ENCODE measurements around the gene WFIKKN1. TPM values are rescaled to one million over a fixed set of nuclear protein-coding genes. Genes with fewer than 3 reads are reported as not detected.
"Not testable (repeated sequence)": the region's sequence is repeated elsewhere in the genome, so short reads cannot be mapped to it uniquely, and the experiment has no call there.

WFIKKN1 gene
- total RNA-seq, 1 experiment from 2014 or later, result 0.47 TPM

DNA sequence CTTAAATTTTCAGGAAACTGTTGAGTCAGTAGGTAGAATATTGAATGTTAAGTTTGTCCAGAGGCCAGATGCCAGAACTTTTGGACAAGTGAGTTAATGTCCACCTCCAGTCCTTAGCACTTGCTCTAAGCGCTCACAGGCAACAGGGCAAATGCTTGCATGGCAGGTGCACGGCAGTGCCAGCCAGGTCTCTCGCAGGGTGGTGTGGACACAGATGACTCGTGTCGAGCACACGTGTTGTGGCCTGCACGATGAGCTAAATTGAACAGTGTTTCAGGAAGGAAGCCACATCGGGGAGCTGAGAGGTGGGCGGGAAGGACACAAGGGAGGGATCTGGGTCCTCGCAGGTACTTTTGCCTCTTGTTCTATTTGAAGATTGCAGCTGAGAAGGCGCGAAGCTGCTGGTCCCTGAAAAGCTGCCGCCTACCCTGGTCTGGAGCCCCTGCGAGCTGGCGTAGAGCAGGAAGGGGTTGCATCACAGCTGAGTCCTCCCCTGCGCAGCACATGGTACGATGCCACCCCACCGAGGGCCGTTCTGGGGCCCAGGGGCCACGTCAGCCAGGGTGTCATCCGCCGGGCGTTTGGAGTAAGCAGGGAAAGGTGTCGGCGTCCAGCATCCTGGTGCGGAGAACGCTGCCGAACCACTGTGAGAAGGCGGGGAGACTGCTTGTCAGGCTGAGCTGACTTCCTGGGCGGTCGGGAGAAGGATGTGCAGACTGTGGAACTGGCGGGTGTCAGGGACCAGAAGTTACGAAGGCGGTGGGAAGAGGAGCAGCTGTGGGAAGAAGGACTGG lies 34.6 kb upstream of the WFIKKN1 start (continued):
- TF ChIP-seq, protein P1, sequence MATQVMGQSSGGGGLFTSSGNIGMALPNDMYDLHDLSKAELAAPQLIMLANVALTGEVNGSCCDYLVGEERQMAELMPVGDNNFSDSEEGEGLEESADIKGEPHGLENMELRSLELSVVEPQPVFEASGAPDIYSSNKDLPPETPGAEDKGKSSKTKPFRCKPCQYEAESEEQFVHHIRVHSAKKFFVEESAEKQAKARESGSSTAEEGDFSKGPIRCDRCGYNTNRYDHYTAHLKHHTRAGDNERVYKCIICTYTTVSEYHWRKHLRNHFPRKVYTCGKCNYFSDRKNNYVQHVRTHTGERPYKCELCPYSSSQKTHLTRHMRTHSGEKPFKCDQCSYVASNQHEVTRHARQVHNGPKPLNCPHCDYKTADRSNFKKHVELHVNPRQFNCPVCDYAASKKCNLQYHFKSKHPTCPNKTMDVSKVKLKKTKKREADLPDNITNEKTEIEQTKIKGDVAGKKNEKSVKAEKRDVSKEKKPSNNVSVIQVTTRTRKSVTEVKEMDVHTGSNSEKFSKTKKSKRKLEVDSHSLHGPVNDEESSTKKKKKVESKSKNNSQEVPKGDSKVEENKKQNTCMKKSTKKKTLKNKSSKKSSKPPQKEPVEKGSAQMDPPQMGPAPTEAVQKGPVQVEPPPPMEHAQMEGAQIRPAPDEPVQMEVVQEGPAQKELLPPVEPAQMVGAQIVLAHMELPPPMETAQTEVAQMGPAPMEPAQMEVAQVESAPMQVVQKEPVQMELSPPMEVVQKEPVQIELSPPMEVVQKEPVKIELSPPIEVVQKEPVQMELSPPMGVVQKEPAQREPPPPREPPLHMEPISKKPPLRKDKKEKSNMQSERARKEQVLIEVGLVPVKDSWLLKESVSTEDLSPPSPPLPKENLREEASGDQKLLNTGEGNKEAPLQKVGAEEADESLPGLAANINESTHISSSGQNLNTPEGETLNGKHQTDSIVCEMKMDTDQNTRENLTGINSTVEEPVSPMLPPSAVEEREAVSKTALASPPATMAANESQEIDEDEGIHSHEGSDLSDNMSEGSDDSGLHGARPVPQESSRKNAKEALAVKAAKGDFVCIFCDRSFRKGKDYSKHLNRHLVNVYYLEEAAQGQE (IDR thresholded peaks at IDR 0.05; ENCODE audit: low read depth), result no peak
- TF ChIP-seq SRF (IDR thresholded peaks at IDR 0.05; ENCODE audit: low read depth), result no peak
- no peak for TF ChIP-seq ATF3 (IDR thresholded peaks at IDR 0.05)

DNA sequence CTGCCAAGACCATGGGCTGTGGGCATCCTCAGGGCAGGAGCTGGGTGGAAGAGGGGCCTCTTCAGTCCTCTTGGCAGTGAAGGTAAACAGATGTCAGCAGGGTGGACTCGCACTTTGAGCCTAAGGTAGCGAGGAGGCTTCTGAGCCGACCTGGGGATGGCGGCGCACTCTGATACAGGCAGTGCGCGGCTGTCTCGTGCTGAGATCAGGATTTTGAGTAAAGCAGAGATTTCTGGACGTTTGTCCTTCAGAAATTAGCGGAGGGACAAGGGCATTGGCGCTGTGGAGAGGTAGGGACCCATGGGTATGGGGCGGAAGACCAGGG lies 34.1 kb upstream of the WFIKKN1 start:
- Histone ChIP-seq H4K20me1 (ENCODE audit: insufficient read depth) (no peaks in the 10 kb centered on the region), H3K9me3 (ENCODE audit: control insufficient read depth in 1 of 2, insufficient read depth in 1 of 2, low read depth in 1 of 2, low read length in 2 of 2) (no peaks in the 10 kb centered on the region), H2AFZ (ENCODE audit: low read depth, low read length, poor library complexity, severe bottlenecking) (no peak overlapping the region), H3K27me3 (ENCODE audit: insufficient read depth, low read length) (no peaks in the 10 kb centered on the region), H3K4me1 (ENCODE audit: control insufficient read depth in 1 of 2, insufficient read depth in 2 of 2, low read length in 2 of 2) (peaks cover 26 to 27% of the 10 kb centered on the region in 2 experiments), H3K79me2 (ENCODE audit: insufficient read depth, low read length) (peaks cover 21% of the 10 kb centered on the region; the same call in 1 of the 2 replicates), H3K27ac (ENCODE audit: low read depth, low read length) (no peak overlapping the region), H3K36me3 (ENCODE audit: control insufficient read depth in 1 of 2, insufficient read depth in 2 of 2, low read length in 2 of 2) (peaks cover 0 to 3% of the 10 kb centered on the region in 2 experiments; a peak in 1 of 4 replicates), H3K4me2 (ENCODE audit: low read length) (no peak overlapping the region), H3K9ac (ENCODE audit: low read length) (no peak overlapping the region), H3K4me3 (replicated peaks in 1 of 2; ENCODE audit: low read depth in 1 of 2, low read length in 2 of 2) (no peak overlapping the region), H3K9me2 (ENCODE audit: insufficient read depth) (no peaks in the 10 kb centered on the region)
- intact Hi-C loops (cut with micrococcal nuclease), result no loop called here
- TF ChIP-seq JUND (IDR thresholded peaks at IDR 0.05) (no peak), ZNF274 (IDR thresholded peaks at IDR 0.05; ENCODE audit: low read depth, low read length) (no peak), SIN3A (IDR thresholded peaks at IDR 0.05; ENCODE audit: low read depth) (no peak), ZFX (IDR thresholded peaks at IDR 0.05) (no peak), POLR2AphosphoS5 (IDR thresholded peaks at IDR 0.05; ENCODE audit: low read depth, low read length) (no peak), POLR2A (IDR thresholded peaks at IDR 0.05; ENCODE audit: borderline replicate concordance, extremely low read depth, insufficient read depth, insufficient read length) (no peak), RAD21 (IDR thresholded peaks at IDR 0.05; ENCODE audit: low read depth) (no peak), YY1 (IDR thresholded peaks at IDR 0.05; ENCODE audit: extremely low read depth, insufficient replicate concordance, low read depth, low read length) (no peak), TCF7L2 (IDR thresholded peaks at IDR 0.05; ENCODE audit: borderline replicate concordance, extremely low read depth, insufficient read depth, insufficient read length) (no peak), ATF3 (IDR thresholded peaks at IDR 0.05) (no peak), ELF1 (IDR thresholded peaks at IDR 0.05; ENCODE audit: borderline replicate concordance, low read depth) (no peak)
- TF ChIP-seq, protein P2, sequence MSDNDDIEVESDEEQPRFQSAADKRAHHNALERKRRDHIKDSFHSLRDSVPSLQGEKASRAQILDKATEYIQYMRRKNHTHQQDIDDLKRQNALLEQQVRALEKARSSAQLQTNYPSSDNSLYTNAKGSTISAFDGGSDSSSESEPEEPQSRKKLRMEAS (IDR thresholded peaks at IDR 0.05), result no peak
- ChIA-PET RAD21 (ENCODE audit: low non-redundant PET in 1 of 2, low total read pairs in 2 of 2, uncharacterized antibody in 2 of 2, unreplicated experiment in 2 of 2) (no interaction called here), CTCF (no interaction called here), POLR2A (no interaction called here)
- ATAC-seq (no peak), DNase-seq (ENCODE audit: low read depth, low spot score) (no peak)
- no TSS peak for BruUV-seq (replicated peaks)

GRCh38 chr16:597655-598054 lies 33.1 kb upstream of the WFIKKN1 start:
- H3K27ac ChIP-seq (ENCODE audit: low read depth, low read length); DNase-seq (ENCODE audit: low read depth, low spot score); H4K20me1 ChIP-seq (ENCODE audit: insufficient read depth); intact Hi-C loops (cut with micrococcal nuclease); H3K36me3 ChIP-seq (ENCODE audit: control insufficient read depth in 1 of 2, insufficient read depth in 2 of 2, low read length in 2 of 2); ATAC-seq; H3K9me3 ChIP-seq (ENCODE audit: control insufficient read depth in 1 of 2, insufficient read depth in 1 of 2, low read depth in 1 of 2, low read length in 2 of 2); RAD21 ChIA-PET (ENCODE audit: low non-redundant PET in 1 of 2, low total read pairs in 2 of 2, uncharacterized antibody in 2 of 2, unreplicated experiment in 2 of 2); POLR2A ChIA-PET; CTCF ChIA-PET; H2AFZ ChIP-seq (ENCODE audit: low read depth, low read length, poor library complexity, severe bottlenecking); H3K4me2 ChIP-seq (ENCODE audit: low read length); H3K9me2 ChIP-seq (ENCODE audit: insufficient read depth); BruUV-seq (replicated peaks); H3K9ac ChIP-seq (ENCODE audit: low read length); H3K4me3 ChIP-seq (replicated peaks in 1 of 2; ENCODE audit: low read depth in 1 of 2, low read length in 2 of 2); H3K27me3 ChIP-seq (ENCODE audit: insufficient read depth, low read length): not testable (repeated sequence)
- H3K4me1 ChIP-seq (ENCODE audit: control insufficient read depth in 1 of 2, insufficient read depth in 2 of 2, low read length in 2 of 2), result peaks cover 16 to 18% of the 10 kb centered on the region in 2 experiments
- peaks cover 15% of the 10 kb centered on the region; the same call in 1 of the 2 replicates for H3K79me2 ChIP-seq (ENCODE audit: insufficient read depth, low read length)
